WTC11 (cell line): Measurements from ENCODE around the gene ASTN2. TPM values are rescaled to one million over a fixed set of nuclear protein-coding genes. Genes with fewer than 3 reads are reported as not detected.

Source experiments
- ATAC-seq: fragments of 200-7000 bp; cut with Tn5 transposase; 2 replicates; pipeline ENCODE4 v1.10.0; 2021; ENCODE audit warnings: mild to moderate bottlenecking, moderate library complexity
- CTCF ChIA-PET: fragments of 300-600 bp; sonication (Branson Sonifier 250); formaldehyde crosslinking; loops from one replicate; lab custom pipeline; 2021; ENCODE audit warnings: antibody characterized with exemption; lab: Charles Lee
- POLR2A ChIA-PET: fragments of 350-600 bp; sonication (Branson Sonifier 250); formaldehyde crosslinking; loops from one replicate; lab custom pipeline; 2021; ENCODE audit warnings: antibody characterized with exemption; lab: Charles Lee
- DNase-seq: peaks from one replicate; pipeline ENCODE4 v3.0.0; 2021; ENCODE audit warnings: low spot score
- H3K27ac Mint-ChIP-seq: 2 replicates; pipeline ENCODE4 v1.8.0; 2021; ENCODE audit warnings: mixed read lengths
- H3K27me3 Mint-ChIP-seq: 2 replicates; pipeline ENCODE4 v1.8.0; 2021; ENCODE audit warnings: low read depth, mild to moderate bottlenecking, moderate library complexity, mixed read lengths
- H3K36me3 Mint-ChIP-seq: 2 replicates; pipeline ENCODE4 v1.8.0; 2021; ENCODE audit warnings: mixed read lengths
- H3K4me1 Mint-ChIP-seq: 2 replicates; pipeline ENCODE4 v1.8.0; 2022; ENCODE audit warnings: mixed read lengths
- H3K4me3 Mint-ChIP-seq: 2 replicates; pipeline ENCODE4 v1.8.0; 2021; ENCODE audit warnings: mild to moderate bottlenecking, moderate library complexity, mixed read lengths
- H3K9me3 Mint-ChIP-seq: 2 replicates; pipeline ENCODE4 v1.8.0; 2021; ENCODE audit warnings: mixed read lengths
- FOXJ3 ChIP-seq: sonication (generic); formaldehyde crosslinking; IDR thresholded peaks from 2 replicates; pipeline ENCODE4 v1.9.0; 2021; ENCODE audit warnings: missing genetic modification reagents, mild to moderate bottlenecking, borderline replicate concordance
- KAT7 ChIP-seq: sonication (generic); formaldehyde crosslinking; IDR thresholded peaks from 2 replicates; pipeline ENCODE4 v1.8.1; 2023; ENCODE audit warnings: missing genetic modification reagents, mild to moderate bottlenecking, borderline replicate concordance
- NFYB ChIP-seq: sonication (generic); formaldehyde crosslinking; conservative IDR thresholded peaks from 2 replicates; pipeline ENCODE4 v1.8.0; 2022; ENCODE audit warnings: low read depth, missing genetic modification reagents
- SMAD3 ChIP-seq: sonication (generic); formaldehyde crosslinking; IDR thresholded peaks from 2 replicates; pipeline ENCODE4 v1.8.0; 2022; ENCODE audit warnings: missing genetic modification reagents, mild to moderate bottlenecking, borderline replicate concordance
- TEAD1 ChIP-seq: sonication (generic); formaldehyde crosslinking; IDR thresholded peaks from 2 replicates; pipeline ENCODE4 v1.8.0; 2022; ENCODE audit warnings: mild to moderate bottlenecking, missing genetic modification reagents
- ZNF138 ChIP-seq: sonication (generic); formaldehyde crosslinking; conservative IDR thresholded peaks from 2 replicates; pipeline ENCODE4 v1.8.1; 2022; ENCODE audit warnings: mild to moderate bottlenecking, moderate library complexity, missing genetic modification reagents
- total RNA-seq: library from RNA; stranded (reverse); gene quantifications from 3 replicates; pipeline ENCODE4 v1.2.3, GENCODE V29; 2021
- TF ChIP-seq, protein P1 (sequence below): sonication (generic); formaldehyde crosslinking; IDR thresholded peaks from 2 replicates; pipeline ENCODE4 v1.8.1; 2023; ENCODE audit warnings: mild to moderate bottlenecking, missing genetic modification reagents, moderate library complexity
- TF ChIP-seq, protein P2 (sequence below): sonication (generic); formaldehyde crosslinking; IDR thresholded peaks from 2 replicates; pipeline ENCODE4 v1.8.1; 2022; ENCODE audit warnings: missing genetic modification reagents, borderline replicate concordance
- TF ChIP-seq, protein P3 (sequence below): sonication (generic); formaldehyde crosslinking; IDR thresholded peaks from 2 replicates; pipeline ENCODE4 v1.8.0; 2022; ENCODE audit warnings: mild to moderate bottlenecking, missing genetic modification reagents
- TF ChIP-seq, protein P4 (sequence below): sonication (generic); formaldehyde crosslinking; IDR thresholded peaks from 2 replicates; pipeline ENCODE4 v1.8.0; 2023; ENCODE audit warnings: missing genetic modification reagents
- TF ChIP-seq, protein P5 (sequence below): fragments of 250-450 bp; sonication (Bioruptor Pico); IDR thresholded peaks from 2 replicates; pipeline ENCODE4 v1.9.0; 2021; ENCODE audit warnings: mild to moderate bottlenecking
- TF ChIP-seq, protein P6 (sequence below): fragments of 250-450 bp; sonication (Bioruptor Pico); IDR thresholded peaks from 2 replicates; pipeline ENCODE4 v1.9.0; 2021; ENCODE audit warnings: mild to moderate bottlenecking, borderline replicate concordance
- TF ChIP-seq, protein P7 (sequence below): sonication (generic); formaldehyde crosslinking; IDR thresholded peaks from 2 replicates; pipeline ENCODE4 v1.8.0; 2022; ENCODE audit warnings: mild to moderate bottlenecking, missing genetic modification reagents
- TF ChIP-seq, protein P8 (sequence below): fragments of 250-450 bp; sonication (Bioruptor Pico); IDR thresholded peaks from 2 replicates; pipeline ENCODE4 v1.9.0; 2021; ENCODE audit warnings: mild to moderate bottlenecking

Gene ASTN2
- total RNA-seq, 1 experiment from 2014 or later = 16.2 TPM

DNA sequence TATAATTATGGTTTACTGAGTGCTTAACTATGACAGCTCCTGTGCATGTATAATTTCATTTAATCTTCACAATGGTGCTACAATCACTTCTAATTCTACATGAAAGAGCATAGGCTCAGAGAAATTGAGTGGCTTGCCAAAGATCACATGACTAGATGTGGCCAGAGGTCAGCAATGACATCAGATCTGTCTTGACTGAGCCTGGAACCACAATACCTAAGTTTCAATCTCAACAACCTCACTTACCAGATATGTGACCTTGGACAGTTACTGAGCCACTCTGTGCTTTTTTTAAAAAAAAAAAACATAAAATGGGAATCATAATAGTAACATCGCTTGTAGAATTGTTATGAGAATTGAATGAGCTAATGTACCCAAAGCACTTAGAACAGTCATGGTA lies 597.1 kb downstream of the ASTN2 start:
- CTCF ChIA-PET = interaction anchor here (1.8 to 2.3 kb wide), 2 partner anchors 43 to 80 kb away, joined by 5 to 10 read pairs; no protein-coding TSS in a partner anchor
- H3K27me3 Mint-ChIP-seq = no peaks in the 10 kb centered on the region
- H3K27ac Mint-ChIP-seq = no peak overlapping the region
- ATAC-seq (no peak), DNase-seq (no peak)
- H3K36me3 Mint-ChIP-seq = no peaks in the 10 kb centered on the region
- H3K4me1 Mint-ChIP-seq = peaks cover 46% of the 10 kb centered on the region
- H3K4me3 Mint-ChIP-seq = no peak overlapping the region
- TF ChIP-seq ZNF138 = no peak
- no peak for TF ChIP-seq KAT7 (CRISPR knock-in tag)
- no peaks in the 10 kb centered on the region for H3K9me3 Mint-ChIP-seq
- POLR2A ChIA-PET = no interaction called here

DNA sequence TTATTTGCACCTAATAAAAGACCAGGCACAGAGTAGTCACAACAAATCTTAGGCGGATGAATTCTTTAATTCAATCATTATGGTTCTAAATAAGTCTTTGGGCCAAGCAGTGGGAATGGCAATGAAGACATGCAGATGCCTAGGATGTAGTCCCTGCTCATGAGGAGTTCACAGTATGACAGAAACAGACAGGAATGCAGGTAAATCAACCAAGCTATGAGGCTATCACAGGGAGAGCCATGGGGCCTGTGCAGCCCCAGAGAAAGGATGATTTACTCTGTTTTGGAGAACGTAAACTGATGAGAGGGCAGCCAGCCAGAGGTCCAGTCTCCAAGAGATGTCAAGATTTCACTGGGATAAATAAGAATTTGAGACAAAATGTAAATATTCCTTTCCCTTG lies 598.4 kb downstream of the ASTN2 start:
- Mint-ChIP-seq H3K27ac (no peak overlapping the region), H3K36me3 (no peaks in the 10 kb centered on the region), H3K4me1 (peaks cover 39% of the 10 kb centered on the region), H3K4me3 (no peak overlapping the region), H3K27me3 (no peaks in the 10 kb centered on the region), H3K9me3 (no peaks in the 10 kb centered on the region)
- ATAC-seq (no peak), DNase-seq (no peak)
- ChIA-PET POLR2A (no interaction called here), CTCF (interaction anchor here (2.3 kb wide), 1 partner anchor 44 kb away, joined by 10 read pairs; no protein-coding TSS in a partner anchor)
- TF ChIP-seq KAT7 (CRISPR knock-in tag) (no peak), TEAD1 (CRISPR knock-in tag) (no peak), SMAD3 (CRISPR knock-in tag) (no peak), FOXJ3 (no peak), NFYB (CRISPR knock-in tag) (no peak)
- TF ChIP-seq, protein P1, sequence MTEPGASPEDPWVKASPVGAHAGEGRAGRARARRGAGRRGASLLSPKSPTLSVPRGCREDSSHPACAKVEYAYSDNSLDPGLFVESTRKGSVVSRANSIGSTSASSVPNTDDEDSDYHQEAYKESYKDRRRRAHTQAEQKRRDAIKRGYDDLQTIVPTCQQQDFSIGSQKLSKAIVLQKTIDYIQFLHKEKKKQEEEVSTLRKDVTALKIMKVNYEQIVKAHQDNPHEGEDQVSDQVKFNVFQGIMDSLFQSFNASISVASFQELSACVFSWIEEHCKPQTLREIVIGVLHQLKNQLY = no peak
- TF ChIP-seq, protein P2, sequence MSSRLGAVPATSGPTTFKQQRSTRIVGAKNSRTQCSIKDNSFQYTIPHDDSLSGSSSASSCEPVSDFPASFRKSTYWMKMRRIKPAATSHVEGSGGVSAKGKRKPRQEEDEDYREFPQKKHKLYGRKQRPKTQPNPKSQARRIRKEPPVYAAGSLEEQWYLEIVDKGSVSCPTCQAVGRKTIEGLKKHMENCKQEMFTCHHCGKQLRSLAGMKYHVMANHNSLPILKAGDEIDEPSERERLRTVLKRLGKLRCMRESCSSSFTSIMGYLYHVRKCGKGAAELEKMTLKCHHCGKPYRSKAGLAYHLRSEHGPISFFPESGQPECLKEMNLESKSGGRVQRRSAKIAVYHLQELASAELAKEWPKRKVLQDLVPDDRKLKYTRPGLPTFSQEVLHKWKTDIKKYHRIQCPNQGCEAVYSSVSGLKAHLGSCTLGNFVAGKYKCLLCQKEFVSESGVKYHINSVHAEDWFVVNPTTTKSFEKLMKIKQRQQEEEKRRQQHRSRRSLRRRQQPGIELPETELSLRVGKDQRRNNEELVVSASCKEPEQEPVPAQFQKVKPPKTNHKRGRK (CRISPR knock-in tag) = no peak
- TF ChIP-seq, protein P3, sequence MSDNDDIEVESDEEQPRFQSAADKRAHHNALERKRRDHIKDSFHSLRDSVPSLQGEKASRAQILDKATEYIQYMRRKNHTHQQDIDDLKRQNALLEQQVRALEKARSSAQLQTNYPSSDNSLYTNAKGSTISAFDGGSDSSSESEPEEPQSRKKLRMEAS (CRISPR knock-in tag) = no peak
- TF ChIP-seq, protein P4, sequence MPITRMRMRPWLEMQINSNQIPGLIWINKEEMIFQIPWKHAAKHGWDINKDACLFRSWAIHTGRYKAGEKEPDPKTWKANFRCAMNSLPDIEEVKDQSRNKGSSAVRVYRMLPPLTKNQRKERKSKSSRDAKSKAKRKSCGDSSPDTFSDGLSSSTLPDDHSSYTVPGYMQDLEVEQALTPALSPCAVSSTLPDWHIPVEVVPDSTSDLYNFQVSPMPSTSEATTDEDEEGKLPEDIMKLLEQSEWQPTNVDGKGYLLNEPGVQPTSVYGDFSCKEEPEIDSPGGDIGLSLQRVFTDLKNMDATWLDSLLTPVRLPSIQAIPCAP (CRISPR knock-in tag) = no peak
- TF ChIP-seq, protein P5, sequence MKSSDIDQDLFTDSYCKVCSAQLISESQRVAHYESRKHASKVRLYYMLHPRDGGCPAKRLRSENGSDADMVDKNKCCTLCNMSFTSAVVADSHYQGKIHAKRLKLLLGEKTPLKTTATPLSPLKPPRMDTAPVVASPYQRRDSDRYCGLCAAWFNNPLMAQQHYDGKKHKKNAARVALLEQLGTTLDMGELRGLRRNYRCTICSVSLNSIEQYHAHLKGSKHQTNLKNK (CRISPR knock-in tag) = no peak
- TF ChIP-seq, protein P6, sequence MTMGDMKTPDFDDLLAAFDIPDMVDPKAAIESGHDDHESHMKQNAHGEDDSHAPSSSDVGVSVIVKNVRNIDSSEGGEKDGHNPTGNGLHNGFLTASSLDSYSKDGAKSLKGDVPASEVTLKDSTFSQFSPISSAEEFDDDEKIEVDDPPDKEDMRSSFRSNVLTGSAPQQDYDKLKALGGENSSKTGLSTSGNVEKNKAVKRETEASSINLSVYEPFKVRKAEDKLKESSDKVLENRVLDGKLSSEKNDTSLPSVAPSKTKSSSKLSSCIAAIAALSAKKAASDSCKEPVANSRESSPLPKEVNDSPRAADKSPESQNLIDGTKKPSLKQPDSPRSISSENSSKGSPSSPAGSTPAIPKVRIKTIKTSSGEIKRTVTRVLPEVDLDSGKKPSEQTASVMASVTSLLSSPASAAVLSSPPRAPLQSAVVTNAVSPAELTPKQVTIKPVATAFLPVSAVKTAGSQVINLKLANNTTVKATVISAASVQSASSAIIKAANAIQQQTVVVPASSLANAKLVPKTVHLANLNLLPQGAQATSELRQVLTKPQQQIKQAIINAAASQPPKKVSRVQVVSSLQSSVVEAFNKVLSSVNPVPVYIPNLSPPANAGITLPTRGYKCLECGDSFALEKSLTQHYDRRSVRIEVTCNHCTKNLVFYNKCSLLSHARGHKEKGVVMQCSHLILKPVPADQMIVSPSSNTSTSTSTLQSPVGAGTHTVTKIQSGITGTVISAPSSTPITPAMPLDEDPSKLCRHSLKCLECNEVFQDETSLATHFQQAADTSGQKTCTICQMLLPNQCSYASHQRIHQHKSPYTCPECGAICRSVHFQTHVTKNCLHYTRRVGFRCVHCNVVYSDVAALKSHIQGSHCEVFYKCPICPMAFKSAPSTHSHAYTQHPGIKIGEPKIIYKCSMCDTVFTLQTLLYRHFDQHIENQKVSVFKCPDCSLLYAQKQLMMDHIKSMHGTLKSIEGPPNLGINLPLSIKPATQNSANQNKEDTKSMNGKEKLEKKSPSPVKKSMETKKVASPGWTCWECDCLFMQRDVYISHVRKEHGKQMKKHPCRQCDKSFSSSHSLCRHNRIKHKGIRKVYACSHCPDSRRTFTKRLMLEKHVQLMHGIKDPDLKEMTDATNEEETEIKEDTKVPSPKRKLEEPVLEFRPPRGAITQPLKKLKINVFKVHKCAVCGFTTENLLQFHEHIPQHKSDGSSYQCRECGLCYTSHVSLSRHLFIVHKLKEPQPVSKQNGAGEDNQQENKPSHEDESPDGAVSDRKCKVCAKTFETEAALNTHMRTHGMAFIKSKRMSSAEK (CRISPR knock-in tag) = no peak
- TF ChIP-seq, protein P7, sequence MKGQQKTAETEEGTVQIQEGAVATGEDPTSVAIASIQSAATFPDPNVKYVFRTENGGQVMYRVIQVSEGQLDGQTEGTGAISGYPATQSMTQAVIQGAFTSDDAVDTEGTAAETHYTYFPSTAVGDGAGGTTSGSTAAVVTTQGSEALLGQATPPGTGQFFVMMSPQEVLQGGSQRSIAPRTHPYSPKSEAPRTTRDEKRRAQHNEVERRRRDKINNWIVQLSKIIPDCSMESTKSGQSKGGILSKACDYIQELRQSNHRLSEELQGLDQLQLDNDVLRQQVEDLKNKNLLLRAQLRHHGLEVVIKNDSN (CRISPR knock-in tag) = no peak
- TF ChIP-seq, protein P8, sequence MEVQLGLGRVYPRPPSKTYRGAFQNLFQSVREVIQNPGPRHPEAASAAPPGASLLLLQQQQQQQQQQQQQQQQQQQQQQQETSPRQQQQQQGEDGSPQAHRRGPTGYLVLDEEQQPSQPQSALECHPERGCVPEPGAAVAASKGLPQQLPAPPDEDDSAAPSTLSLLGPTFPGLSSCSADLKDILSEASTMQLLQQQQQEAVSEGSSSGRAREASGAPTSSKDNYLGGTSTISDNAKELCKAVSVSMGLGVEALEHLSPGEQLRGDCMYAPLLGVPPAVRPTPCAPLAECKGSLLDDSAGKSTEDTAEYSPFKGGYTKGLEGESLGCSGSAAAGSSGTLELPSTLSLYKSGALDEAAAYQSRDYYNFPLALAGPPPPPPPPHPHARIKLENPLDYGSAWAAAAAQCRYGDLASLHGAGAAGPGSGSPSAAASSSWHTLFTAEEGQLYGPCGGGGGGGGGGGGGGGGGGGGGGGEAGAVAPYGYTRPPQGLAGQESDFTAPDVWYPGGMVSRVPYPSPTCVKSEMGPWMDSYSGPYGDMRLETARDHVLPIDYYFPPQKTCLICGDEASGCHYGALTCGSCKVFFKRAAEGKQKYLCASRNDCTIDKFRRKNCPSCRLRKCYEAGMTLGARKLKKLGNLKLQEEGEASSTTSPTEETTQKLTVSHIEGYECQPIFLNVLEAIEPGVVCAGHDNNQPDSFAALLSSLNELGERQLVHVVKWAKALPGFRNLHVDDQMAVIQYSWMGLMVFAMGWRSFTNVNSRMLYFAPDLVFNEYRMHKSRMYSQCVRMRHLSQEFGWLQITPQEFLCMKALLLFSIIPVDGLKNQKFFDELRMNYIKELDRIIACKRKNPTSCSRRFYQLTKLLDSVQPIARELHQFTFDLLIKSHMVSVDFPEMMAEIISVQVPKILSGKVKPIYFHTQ = no peak
